Heart left ventricle (tissue), 16 donors: ENCODE data around the gene ZNF273. TPM values are rescaled to one million over a fixed set of nuclear protein-coding genes. Genes with fewer than 3 reads are reported as not detected.

Experiments
- ATAC-seq, 4 donors: fragments of 200-7000 bp; cut with Tn5 transposase; one replicate each; pipeline ENCODE4 v1.9.1; 2020 to 2022; ENCODE audit warnings: moderate library complexity in 4 of 4, mild to moderate bottlenecking in 3 of 4, moderate number of reproducible peaks in 1 of 4
- DNase-seq, 5 donors: peaks; one replicate each; pipeline ENCODE4 v3.0.0-alpha.2; 2020
- H3K27ac ChIP-seq, 12 donors: fragments of 200-600 bp; sonication (generic) in 4 of 12; one replicate each; pipeline versions ENCODE4 v1.5.0 to v1.8.0; 2016 to 2022; ENCODE audit warnings: mild to moderate bottlenecking in 2 of 12
- H3K27me3 ChIP-seq, 9 donors: fragments of 200-600 bp; sonication (generic) in 2 of 9; one replicate each; pipeline versions ENCODE4 v1.5.1 to v1.8.0; 2016 to 2022; ENCODE audit warnings: mild to moderate bottlenecking in 3 of 9
- H3K36me3 ChIP-seq, 9 donors: fragments of 200-600 bp; sonication (generic) in 2 of 9; one replicate each; pipeline versions ENCODE4 v1.5.0 to v1.8.0; 2018 to 2022; ENCODE audit warnings: mild to moderate bottlenecking in 2 of 9
- H3K4me1 ChIP-seq, 12 donors: fragments of 200-600 bp; sonication (generic) in 4 of 12; one replicate each; pipeline versions ENCODE4 v1.5.0 to v1.8.0; 2016 to 2022; ENCODE audit warnings: mild to moderate bottlenecking in 3 of 12
- H3K4me3 ChIP-seq, 12 donors: fragments of 200-600 bp; sonication (generic) in 4 of 12; one replicate each; pipeline versions ENCODE4 v1.5.0 to v1.8.0; 2017 to 2022; ENCODE audit warnings: mild to moderate bottlenecking in 9 of 12, moderate library complexity in 4 of 12
- H3K9me3 ChIP-seq, 12 donors: fragments of 200-600 bp; sonication (generic) in 4 of 12; one replicate each; pipeline versions ENCODE4 v1.5.0 to v1.8.0; 2016 to 2022; ENCODE audit warnings: mild to moderate bottlenecking in 1 of 12
- POLR2A ChIP-seq, 2 donors: fragments of 450-650 bp; IDR thresholded peaks; one replicate each; pipeline ENCODE4 v1.6.1; 2017; ENCODE audit warnings: antibody characterized with exemption in 2 of 2, mild to moderate bottlenecking in 2 of 2, moderate library complexity in 2 of 2
- WGBS, 4 donors: extraction: QIAGEN DNeasy Blood & Tissue Kit in 2 of 4; methylation state at CpG; one replicate each; pipeline versions ENCODE4 v1.1.5 to v1.1.7; 2013 to 2018; 5-methylcytosine and 5-hydroxymethylcytosine counted together
- intact Hi-C, 10 donors: fragments of 100-400 bp; cut with DNase I; formaldehyde crosslinking; loops; one replicate each; pipeline versions ENCODE4 v1.11.1 to v1.14.2; 2022
- polyA plus RNA-seq, 2 donors: library from polyadenylated mRNA; stranded (reverse); fragments of 200-250 nt; gene quantifications; one replicate each; pipeline ENCODE4 v1.2.3, GENCODE V29; 2013
- total RNA-seq, 9 donors: library from RNA; depleted of rRNA in 2 of 9; stranded (reverse); fragments of >200 nt in 2 of 9; fragmentation: NEBNext Ultra II Directional in 3 of 9; extraction: Animal tissue kit (Norgen Biotek cat#: 25700) in 3 of 9; gene quantifications; one replicate each; pipeline versions ENCODE4 v1.1.0 to v1.2.4, GENCODE V29; 2016 to 2023
- TF ChIP-seq, protein P1 (sequence below), 12 donors: fragments of 200-600 bp; sonication (generic) in 4 of 12; IDR thresholded peaks; one replicate each; pipeline versions ENCODE4 v1.5.0 to v1.8.0; 2018 to 2022; ENCODE audit warnings: antibody characterized with exemption in 12 of 12, mild to moderate bottlenecking in 5 of 12
- donor health status: ischemic (EF 13 %, LVEDD 7.1; RV severe dilation, severe dysfunction).
- donor health status: healthy with polysubstance abuse.
- donor health status: DM: no; HTN: yes; CAD: no.
- donor health status: DM: no; HTN: no; CAD: no.
- donor health status: ischemic (EF 25% LVEDD 6.9; RV normal size, moderate dysfunction).
- donor health status: ischemic (EF 25% LVEDD 5.7; RV mildly dilated, moderate dysfunction).
- donor health status: healthy.
- donor health status: DM: yes; HTN: yes; CAD: no.
- donor health status: ischemic (EF 35%, LVEDD 5.7; RV mildly dilated, moderate dysfunction).
- donor health status: nonischemic (EF 11% LVEDD 7.7; RV severe dilation, severe dysfunction).
- donor health status: DM: yes; HTN: yes; CAD: no.
- donor health status: PGD.
- donor health status: ischemic (EF 29% LVEDD 5.4; RV normal size, mild dysfunction).
- donor health status: nonischemic (EF 23%, LVEDD 6.1; RV moderate dilation, normal function).

Gene ZNF273
- total and polyA plus RNA-seq, 11 donors = 0.56 to 4.2 (median 1.3) TPM

DNA sequence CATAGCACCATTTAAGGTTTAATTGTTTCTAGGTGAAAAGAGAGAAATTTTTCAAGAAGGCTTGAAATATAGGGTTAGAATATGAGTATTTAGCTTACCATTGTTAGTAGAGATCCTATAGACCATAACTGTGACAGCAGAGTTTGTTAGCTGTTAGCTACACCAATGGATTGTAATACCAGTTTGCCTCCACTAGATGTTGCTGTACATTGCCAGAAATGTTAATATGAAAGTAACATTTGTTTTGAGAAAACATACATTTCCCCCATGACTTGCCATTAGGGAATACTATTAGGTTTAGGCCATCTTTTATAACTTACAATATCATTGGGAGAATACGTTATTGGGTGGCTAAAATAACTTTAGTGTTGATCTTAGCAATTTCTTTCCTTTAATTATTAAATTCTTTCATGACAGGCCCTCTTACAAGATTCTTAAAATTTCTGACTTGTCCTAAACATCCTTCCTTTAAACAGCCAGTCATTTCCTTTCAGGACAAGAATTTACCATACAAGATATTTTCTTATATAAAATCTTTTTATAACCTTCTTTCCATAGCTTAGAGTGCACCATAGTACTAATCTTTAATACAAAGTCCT is 48.3 kb downstream of the ZNF273 start:
- H3K4me3 ChIP-seq = no peak overlapping the region
- 0 to 10% (median 5%) methylated on average over 1 of the region's 1 CpG for WGBS, 4 donors
- intact Hi-C loops = loop anchor here in 8 of 10 donors (1.0 to 10.0 kb wide), 5 partner anchors 263 to 356 kb away; no protein-coding TSS in a partner anchor
- H3K27me3 ChIP-seq = peaks cover 8 to 26% (median 18%) of the 10 kb centered on the region in 9 donors
- no peak overlapping the region for H3K27ac ChIP-seq
- no peak for DNase-seq
- H3K9me3 ChIP-seq = no peaks in the 10 kb centered on the region
- ATAC-seq = peak in 3 of 4 donors; percentile 39 to 72 (median 44)
- TF ChIP-seq, protein P1, sequence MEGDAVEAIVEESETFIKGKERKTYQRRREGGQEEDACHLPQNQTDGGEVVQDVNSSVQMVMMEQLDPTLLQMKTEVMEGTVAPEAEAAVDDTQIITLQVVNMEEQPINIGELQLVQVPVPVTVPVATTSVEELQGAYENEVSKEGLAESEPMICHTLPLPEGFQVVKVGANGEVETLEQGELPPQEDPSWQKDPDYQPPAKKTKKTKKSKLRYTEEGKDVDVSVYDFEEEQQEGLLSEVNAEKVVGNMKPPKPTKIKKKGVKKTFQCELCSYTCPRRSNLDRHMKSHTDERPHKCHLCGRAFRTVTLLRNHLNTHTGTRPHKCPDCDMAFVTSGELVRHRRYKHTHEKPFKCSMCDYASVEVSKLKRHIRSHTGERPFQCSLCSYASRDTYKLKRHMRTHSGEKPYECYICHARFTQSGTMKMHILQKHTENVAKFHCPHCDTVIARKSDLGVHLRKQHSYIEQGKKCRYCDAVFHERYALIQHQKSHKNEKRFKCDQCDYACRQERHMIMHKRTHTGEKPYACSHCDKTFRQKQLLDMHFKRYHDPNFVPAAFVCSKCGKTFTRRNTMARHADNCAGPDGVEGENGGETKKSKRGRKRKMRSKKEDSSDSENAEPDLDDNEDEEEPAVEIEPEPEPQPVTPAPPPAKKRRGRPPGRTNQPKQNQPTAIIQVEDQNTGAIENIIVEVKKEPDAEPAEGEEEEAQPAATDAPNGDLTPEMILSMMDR (IDR thresholded peaks at IDR 0.05) = peak; percentile 74 to 92 (median 86)
- no peak for TF ChIP-seq POLR2A (IDR thresholded peaks at IDR 0.05)
- H3K4me1 ChIP-seq = peaks cover 0 to 12% (median 8%) of the 10 kb centered on the region in 12 donors
- H3K36me3 ChIP-seq = no peaks in the 10 kb centered on the region

DNA sequence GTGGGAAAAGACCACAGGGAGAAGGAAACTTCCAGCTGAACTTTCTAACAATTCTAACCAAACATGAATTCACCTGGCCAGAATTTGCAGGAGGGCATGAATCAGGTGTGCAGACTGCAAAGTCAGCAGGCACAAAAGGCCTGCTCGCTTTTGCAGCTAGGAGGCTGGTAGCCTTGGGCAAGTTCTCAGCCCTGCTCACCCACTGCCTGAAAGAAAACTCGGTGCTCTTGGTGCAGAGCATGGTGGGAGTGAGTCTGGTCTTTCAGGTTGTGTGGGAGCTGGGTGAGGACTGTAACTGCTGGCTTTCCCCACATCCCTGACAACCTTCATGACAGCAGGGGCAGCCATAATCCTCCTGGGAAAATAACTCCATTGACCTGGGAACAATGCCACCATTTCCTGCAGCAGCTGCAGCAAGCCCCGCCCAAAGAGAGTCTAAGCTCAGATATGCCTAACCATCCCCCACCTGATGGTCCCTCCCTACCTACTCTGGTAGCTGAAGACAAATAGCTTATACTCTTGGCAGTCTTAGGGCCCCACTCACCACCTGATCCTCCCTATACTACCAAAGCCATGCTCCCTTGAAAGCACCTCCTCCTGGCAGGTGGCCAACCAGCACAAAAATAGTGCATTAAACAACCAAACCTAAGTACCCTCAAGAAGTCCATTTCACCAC is 56.1 kb downstream of the ZNF273 start:
- 70 to 83% (median 72%) methylated on average over 3 of the region's 3 CpGs for WGBS, 4 donors
- no peak overlapping the region for H3K27ac ChIP-seq
- H3K9me3 ChIP-seq = peaks cover 0 to 9% (median 0%) of the 10 kb centered on the region in 12 donors
- ATAC-seq (peak in 1 of 4 donors; percentile 48), DNase-seq (peak in 2 of 5 donors; percentile 11 to 32)
- no peaks in the 10 kb centered on the region for H3K27me3 ChIP-seq
- no peak overlapping the region for H3K4me3 ChIP-seq
- TF ChIP-seq, protein P1 (IDR thresholded peaks at IDR 0.05) = no peak
- TF ChIP-seq POLR2A (IDR thresholded peaks at IDR 0.05) = no peak
- H3K36me3 ChIP-seq = no peaks in the 10 kb centered on the region
- peaks cover 0 to 8% (median 0%) of the 10 kb centered on the region in 12 donors for H3K4me1 ChIP-seq
- intact Hi-C loops = loop anchor here in 4 of 10 donors (5.0 to 10.0 kb wide), 2 partner anchors 83 to 256 kb away; no protein-coding TSS in a partner anchor

DNA sequence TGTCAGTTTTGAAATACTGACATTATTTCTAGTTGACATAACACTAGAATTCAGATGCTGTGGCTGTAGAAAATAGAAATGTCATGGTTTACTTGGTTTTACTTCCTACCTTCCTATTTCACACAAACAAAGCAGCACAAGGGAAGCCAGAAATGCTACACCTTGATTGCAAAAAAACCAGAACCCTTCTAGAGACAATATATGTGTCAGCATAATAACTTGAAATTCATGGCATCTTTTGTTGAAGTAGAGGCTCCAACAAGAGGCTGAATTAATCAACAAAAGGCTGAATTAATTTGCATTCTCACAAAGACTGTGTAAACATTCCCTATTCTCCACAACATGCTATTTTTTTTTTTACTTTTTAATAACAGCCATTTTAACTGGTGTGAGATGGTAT is 62.5 kb downstream of the ZNF273 start:
- no peaks in the 10 kb centered on the region for H3K4me1 ChIP-seq
- no peak overlapping the region for H3K4me3 ChIP-seq
- no peaks in the 10 kb centered on the region for H3K27me3 ChIP-seq
- H3K9me3 ChIP-seq = peaks cover 0 to 26% (median 3%) of the 10 kb centered on the region in 12 donors
- no peak overlapping the region for H3K27ac ChIP-seq
- DNase-seq = no peak
- intact Hi-C loops = no loop called here
- no peak for TF ChIP-seq POLR2A (IDR thresholded peaks at IDR 0.05)
- TF ChIP-seq, protein P1 (IDR thresholded peaks at IDR 0.05) = no peak
- no peak for ATAC-seq
- H3K36me3 ChIP-seq = no peaks in the 10 kb centered on the region

DNA sequence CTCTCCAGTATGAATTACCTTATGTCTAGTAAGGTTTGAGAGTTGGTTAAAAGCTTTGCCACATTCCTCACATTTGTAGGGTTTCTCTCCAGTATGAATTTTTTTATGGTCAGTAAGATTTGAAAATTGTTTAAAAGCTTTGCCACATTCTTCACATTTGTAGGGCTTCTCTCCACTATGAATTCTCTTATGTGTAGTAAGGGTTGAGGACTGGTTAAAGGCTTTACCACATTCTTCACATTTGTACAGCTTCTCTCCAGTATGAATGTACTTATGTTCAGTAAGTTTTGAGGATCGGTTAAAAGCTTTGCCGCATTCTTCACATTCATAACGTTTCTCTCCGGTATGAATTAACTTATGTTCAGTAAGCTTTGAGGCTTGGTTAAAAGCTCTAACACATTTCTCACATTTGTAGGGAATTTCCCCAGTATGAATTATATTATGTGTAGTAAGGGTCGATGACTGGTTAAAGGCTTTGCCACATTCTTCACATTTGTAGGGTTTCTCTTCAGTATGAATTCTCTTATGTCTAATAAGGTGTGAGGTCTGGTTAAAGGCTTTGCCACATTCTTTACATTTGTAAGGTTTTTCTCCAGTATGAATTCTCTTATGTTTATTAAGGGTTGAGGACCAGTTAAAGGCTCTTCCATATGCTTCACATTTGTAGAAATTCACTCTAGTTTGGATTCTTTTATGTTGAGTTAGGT is 75.6 kb downstream of the ZNF273 start:
- Histone ChIP-seq H3K4me1 (no peaks in the 10 kb centered on the region), H3K27me3 (no peaks in the 10 kb centered on the region), H3K4me3 (no peak overlapping the region), H3K27ac (no peak overlapping the region), H3K9me3 (peaks cover 0 to 100% (median 63%) of the 10 kb centered on the region in 12 donors), H3K36me3 (peaks cover 4 to 61% (median 36%) of the 10 kb centered on the region in 9 donors)
- intact Hi-C loops = no loop called here
- WGBS, 4 donors = 97 to 100% (median 98%) methylated on average over 5 of the region's 5 CpGs
- TF ChIP-seq, protein P1 (IDR thresholded peaks at IDR 0.05) = no peak
- no peak for TF ChIP-seq POLR2A (IDR thresholded peaks at IDR 0.05)
- ATAC-seq = no peak
- no peak for DNase-seq
